Right atrium auricular region (tissue), 2 donors: Measurements from ENCODE around the gene LUC7L. TPM values are rescaled to one million over a fixed set of nuclear protein-coding genes. Genes with fewer than 3 reads are reported as not detected.

Source experiments
- DNase-seq: peaks from one replicate; pipeline ENCODE4 v3.0.0-alpha.2; 2019; ENCODE audit warnings: low spot score
- H3K27ac ChIP-seq, 2 donors: fragments of 200-600 bp; sonication (generic); 1 replicate in 1 of 2; 2 replicates in 1 of 2; pipeline ENCODE4 v1.5.1; 2016 to 2019
- H3K27me3 ChIP-seq, 2 donors: fragments of 200-600 bp; sonication (generic); one replicate each; pipeline versions ENCODE4 v1.5.1 to v1.6.0; 2017 to 2019
- H3K36me3 ChIP-seq: fragments of 200-600 bp; sonication (generic); one replicate; pipeline ENCODE4 v1.5.1; 2016
- H3K4me1 ChIP-seq, 2 donors: fragments of 200-600 bp; sonication (generic); one replicate each; pipeline versions ENCODE4 v1.5.1 to v1.6.0; 2017 to 2019
- H3K4me3 ChIP-seq, 2 donors: fragments of 200-600 bp; sonication (generic); 1 replicate in 1 of 2; 2 replicates in 1 of 2; pipeline ENCODE4 v1.5.1; 2017 to 2019; ENCODE audit warnings: mild to moderate bottlenecking in 1 of 2, moderate library complexity in 1 of 2
- H3K9me3 ChIP-seq, 2 donors: fragments of 200-600 bp; sonication (generic); one replicate each; pipeline ENCODE4 v1.5.1; 2019
- CTCF ChIP-seq, 2 donors: fragments of 200-600 bp; sonication (generic); IDR thresholded peaks; one replicate each; pipeline ENCODE4 v1.5.1; 2019; ENCODE audit warnings: antibody characterized with exemption in 2 of 2
- total RNA-seq, 2 donors: library from RNA; depleted of rRNA; stranded (reverse); fragments of >200 nt; gene quantifications; one replicate each; pipeline ENCODE4 v1.1.0, GENCODE V29; 2016

The LUC7L gene
- total RNA-seq, 2 donors from 2014 or later, result 18.3 to 20.2 TPM

DNA sequence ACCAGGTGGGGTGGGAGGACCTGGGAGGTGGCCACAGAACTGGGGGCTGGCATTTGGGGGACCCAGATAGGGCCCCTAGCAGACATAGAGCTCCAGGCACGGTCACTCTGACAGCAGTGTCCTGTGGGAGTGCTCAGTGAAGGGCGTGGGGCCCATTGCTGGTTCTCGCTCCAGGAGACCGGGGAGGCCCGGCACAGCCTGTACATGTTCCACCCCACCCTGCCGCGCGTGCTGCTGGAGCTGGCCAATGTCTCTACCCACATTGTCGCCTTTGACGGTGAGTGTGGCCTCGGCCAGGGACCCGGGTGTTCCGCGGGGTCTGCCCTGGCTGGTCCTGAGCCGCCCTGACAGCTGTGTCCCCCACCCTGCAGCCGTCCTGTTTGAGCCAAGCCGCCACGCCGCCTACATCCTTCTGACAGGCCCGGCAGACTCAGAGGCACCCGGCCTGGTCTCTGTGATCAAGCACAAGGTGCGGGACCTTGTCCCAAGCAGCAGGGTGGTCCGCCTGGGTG is 35.2 kb upstream of the LUC7L start:
- Histone ChIP-seq H3K4me3 (no peak overlapping the region), H3K27me3 (no peaks in the 10 kb centered on the region), H3K36me3 (peaks cover 55% of the 10 kb centered on the region), H3K27ac (no peak overlapping the region), H3K9me3 (no peaks in the 10 kb centered on the region), H3K4me1 (peaks cover 0 to 15% of the 10 kb centered on the region in 2 donors)
- TF ChIP-seq CTCF (IDR thresholded peaks at IDR 0.05), result no peak
- DNase-seq, result no peak

DNA sequence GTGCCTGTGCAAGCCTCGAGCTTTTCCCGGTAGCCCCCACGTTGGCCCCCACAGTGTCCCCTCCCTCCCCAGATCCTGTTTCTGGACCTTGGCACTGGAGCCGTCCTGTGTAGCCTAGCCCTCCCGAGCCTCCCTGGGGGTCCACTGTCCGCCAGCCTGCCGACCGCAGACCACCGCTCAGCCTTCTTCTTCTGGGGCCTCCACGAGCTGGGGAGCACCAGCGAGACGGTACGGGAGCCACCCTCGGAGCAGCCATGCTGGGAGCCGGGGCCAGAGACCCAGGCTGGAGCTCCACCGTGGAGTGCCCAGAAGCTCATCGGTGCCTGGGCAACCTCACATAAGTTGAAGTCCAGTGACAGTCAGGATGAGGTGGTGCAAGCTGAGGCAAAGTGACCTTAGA is 34.7 kb upstream of the LUC7L start:
- no peaks in the 10 kb centered on the region for H3K27me3 ChIP-seq
- no peak overlapping the region for H3K4me3 ChIP-seq
- no peak for DNase-seq
- peaks cover 0 to 15% of the 10 kb centered on the region in 2 donors for H3K4me1 ChIP-seq
- no peak overlapping the region for H3K27ac ChIP-seq
- peaks cover 58% of the 10 kb centered on the region for H3K36me3 ChIP-seq
- H3K9me3 ChIP-seq, result no peaks in the 10 kb centered on the region
- TF ChIP-seq CTCF (IDR thresholded peaks at IDR 0.05), result no peak

- no peak overlapping the region for H3K4me3 ChIP-seq
- TF ChIP-seq CTCF (IDR thresholded peaks at IDR 0.05), result no peak
- peaks cover 0 to 15% of the 10 kb centered on the region in 2 donors for H3K4me1 ChIP-seq
- no peaks in the 10 kb centered on the region for H3K9me3 ChIP-seq
- DNase-seq, result no peak
- peaks cover 64% of the 10 kb centered on the region for H3K36me3 ChIP-seq
- no peak overlapping the region for H3K27ac ChIP-seq
- no peaks in the 10 kb centered on the region for H3K27me3 ChIP-seq
These were observed 34.0 kb upstream of the LUC7L start for GRCh38 chr16:263182-263774.

GRCh38 chr16:262121-262745 is 33.0 kb upstream of the LUC7L start:
- Histone ChIP-seq H3K4me3 (no peak overlapping the region), H3K27me3 (no peaks in the 10 kb centered on the region), H3K4me1 (peaks cover 0 to 15% of the 10 kb centered on the region in 2 donors), H3K9me3 (no peaks in the 10 kb centered on the region), H3K27ac (no peak overlapping the region), H3K36me3 (peaks cover 64% of the 10 kb centered on the region)
- no peak for DNase-seq
- no peak for TF ChIP-seq CTCF (IDR thresholded peaks at IDR 0.05)

DNA sequence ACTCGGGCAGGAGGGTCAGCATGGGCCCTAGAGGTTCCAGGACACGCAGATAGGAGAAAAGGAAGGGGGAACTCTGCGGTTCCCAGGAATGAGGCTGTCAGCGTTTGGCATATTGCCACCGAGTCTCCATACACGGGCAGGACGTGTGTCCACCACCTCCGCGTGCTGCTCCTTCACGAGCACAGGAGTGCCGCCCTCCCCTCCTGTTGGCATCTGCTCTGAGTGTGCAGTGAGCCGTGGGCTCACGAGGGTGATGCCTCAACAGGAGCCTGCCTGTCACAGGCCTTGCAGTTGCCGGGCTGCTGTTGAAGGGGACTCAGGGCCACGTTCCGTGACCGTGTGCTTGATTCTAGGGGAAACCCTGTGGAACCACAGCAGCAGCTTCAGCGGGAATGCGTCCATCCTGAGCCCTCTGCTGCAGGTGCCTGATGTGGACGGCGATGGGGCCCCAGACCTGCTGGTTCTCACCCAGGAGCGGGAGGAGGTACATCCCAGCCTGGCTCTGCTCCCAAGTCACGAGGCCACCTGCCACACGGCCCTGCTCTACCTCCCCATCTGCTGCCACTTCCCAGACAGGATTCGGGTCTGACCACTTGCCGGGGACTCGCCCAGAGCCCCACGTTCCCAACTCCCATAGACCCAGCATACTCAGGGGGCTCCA is 31.9 kb upstream of the LUC7L start:
- peaks cover 65% of the 10 kb centered on the region for H3K36me3 ChIP-seq
- no peak for TF ChIP-seq CTCF (IDR thresholded peaks at IDR 0.05)
- peaks cover 0 to 14% of the 10 kb centered on the region in 2 donors for H3K4me1 ChIP-seq
- no peak for DNase-seq
- no peak overlapping the region for H3K4me3 ChIP-seq
- H3K27ac ChIP-seq, result peak overlapping the region in 1 of 2 donors; percentile 3
- no peaks in the 10 kb centered on the region for H3K9me3 ChIP-seq
- no peaks in the 10 kb centered on the region for H3K27me3 ChIP-seq
